Neuronal stem cell (in vitro differentiated cells): ENCODE data around the gene KMT5C.

Source experiments
- DNase-seq: peaks from one replicate; pipeline ENCODE4 v3.0.0-alpha.2; 2013; ENCODE audit warnings: low spot score
- H2AFZ ChIP-seq: one replicate; pipeline ENCODE4 v1.6.1; 2013; ENCODE audit warnings: mild to moderate bottlenecking, low read length, inconsistent platforms
- H2AK5ac ChIP-seq: 2 replicates; pipeline ENCODE4 v1.6.1; 2013; ENCODE audit warnings: low read depth, mild to moderate bottlenecking, inconsistent platforms, low read length, moderate library complexity, mixed read lengths
- H2BK120ac ChIP-seq: 2 replicates; pipeline ENCODE4 v1.6.1; 2013; ENCODE audit warnings: low read depth, mild to moderate bottlenecking, inconsistent platforms, low read length, moderate library complexity, mixed read lengths
- H2BK12ac ChIP-seq: one replicate; pipeline ENCODE4 v1.6.1; 2013; ENCODE audit warnings: low read length, inconsistent platforms
- H2BK15ac ChIP-seq: 2 replicates; pipeline ENCODE4 v1.6.1; 2013; ENCODE audit warnings: mild to moderate bottlenecking, low read length, inconsistent platforms, mixed read lengths
- H2BK5ac ChIP-seq: one replicate; pipeline ENCODE4 v1.6.1; 2013; ENCODE audit warnings: inconsistent platforms, mild to moderate bottlenecking, low read length, moderate library complexity
- H3K14ac ChIP-seq: one replicate; pipeline ENCODE4 v1.6.1; 2013; ENCODE audit warnings: low read length, inconsistent platforms
- H3K18ac ChIP-seq: 2 replicates; pipeline ENCODE4 v1.6.1; 2013; ENCODE audit warnings: low read length, inconsistent platforms
- H3K23ac ChIP-seq: 2 replicates; pipeline ENCODE4 v1.6.1; 2013; ENCODE audit warnings: low read depth, mild to moderate bottlenecking, mixed read lengths, low read length, inconsistent platforms; ENCODE audit not compliant: poor library complexity
- H3K27ac ChIP-seq: replicated peaks from 3 replicates; pipeline ENCODE4 v1.5.1; 2013; ENCODE audit warnings: low read length, inconsistent platforms
- H3K27me3 ChIP-seq, 3 experiments: 2 replicates each; pipeline ENCODE4 v1.6.1; 2013; ENCODE audit warnings: low read length in 3 of 3, mild to moderate bottlenecking in 2 of 3, inconsistent platforms in 1 of 3, low read depth in 1 of 3, mixed read lengths in 1 of 3, moderate library complexity in 1 of 3; ENCODE audit not compliant: control insufficient read depth in 3 of 3, insufficient read depth in 3 of 3
- H3K36me3 ChIP-seq, 2 donors: replicated peaks in 1 of 2; 2 replicates each; pipeline ENCODE4 v1.6.1; 2013; ENCODE audit warnings: low read length in 2 of 2; ENCODE audit not compliant: control insufficient read depth in 2 of 2, insufficient read depth in 2 of 2
- H3K4ac ChIP-seq: 2 replicates; pipeline ENCODE4 v1.6.1; 2013; ENCODE audit warnings: inconsistent platforms, mild to moderate bottlenecking, low read length, moderate library complexity
- H3K4me1 ChIP-seq, 2 donors: 1 replicate in 1 of 2; 2 replicates in 1 of 2; pipeline ENCODE4 v1.6.1; 2013; ENCODE audit warnings: low read length in 2 of 2, low read depth in 1 of 2; ENCODE audit not compliant: control insufficient read depth in 2 of 2, insufficient read depth in 1 of 2
- H3K4me2 ChIP-seq: one replicate; pipeline ENCODE4 v1.6.1; 2013; ENCODE audit warnings: mild to moderate bottlenecking, low read length, inconsistent platforms; ENCODE audit not compliant: insufficient read depth, poor library complexity, severe bottlenecking
- H3K4me3 ChIP-seq, 2 donors: 2 replicates each; pipeline ENCODE4 v1.5.1; 2013; ENCODE audit warnings: low read length in 2 of 2, mild to moderate bottlenecking in 2 of 2, inconsistent platforms in 1 of 2, moderate library complexity in 1 of 2
- H3K79me1 ChIP-seq: one replicate; pipeline ENCODE4 v1.6.1; 2013; ENCODE audit warnings: low read depth, mild to moderate bottlenecking, inconsistent platforms, low read length, moderate library complexity
- H3K9ac ChIP-seq: one replicate; pipeline ENCODE4 v1.6.1; 2013; ENCODE audit warnings: mild to moderate bottlenecking, low read depth, low read length, inconsistent platforms; ENCODE audit not compliant: poor library complexity
- H3K9me3 ChIP-seq, 2 donors: replicated peaks in 1 of 2; 2 replicates each; pipeline versions ENCODE3 to v1.6.1; 2013; ENCODE audit warnings: low read length in 2 of 2, mild to moderate bottlenecking in 2 of 2, inconsistent platforms in 1 of 2, low read depth in 1 of 2, mixed read lengths in 1 of 2, moderate library complexity in 1 of 2; ENCODE audit not compliant: control insufficient read depth in 2 of 2, insufficient read depth in 1 of 2
- H4K8ac ChIP-seq: one replicate; pipeline ENCODE4 v1.6.1; 2013; ENCODE audit warnings: low read depth, mild to moderate bottlenecking, inconsistent platforms, low read length, moderate library complexity
- H4K91ac ChIP-seq: one replicate; pipeline ENCODE4 v1.6.1; 2013; ENCODE audit warnings: low read length, low read depth, mild to moderate bottlenecking, inconsistent platforms; ENCODE audit not compliant: poor library complexity
- WGBS, 2 donors: extraction: QIAGEN DNeasy Blood & Tissue Kit; methylation state at CpG; one replicate each; pipeline ENCODE4 v1.1.7; 2013; ENCODE audit warnings: missing lambda C conversion rate in 2 of 2, mixed read lengths in 1 of 2; ENCODE audit not compliant: insufficient read length in 2 of 2, insufficient replicate concordance in 1 of 2; ENCODE audit errors: extremely low coverage in 2 of 2; 5-methylcytosine and 5-hydroxymethylcytosine counted together

The KMT5C gene

DNA sequence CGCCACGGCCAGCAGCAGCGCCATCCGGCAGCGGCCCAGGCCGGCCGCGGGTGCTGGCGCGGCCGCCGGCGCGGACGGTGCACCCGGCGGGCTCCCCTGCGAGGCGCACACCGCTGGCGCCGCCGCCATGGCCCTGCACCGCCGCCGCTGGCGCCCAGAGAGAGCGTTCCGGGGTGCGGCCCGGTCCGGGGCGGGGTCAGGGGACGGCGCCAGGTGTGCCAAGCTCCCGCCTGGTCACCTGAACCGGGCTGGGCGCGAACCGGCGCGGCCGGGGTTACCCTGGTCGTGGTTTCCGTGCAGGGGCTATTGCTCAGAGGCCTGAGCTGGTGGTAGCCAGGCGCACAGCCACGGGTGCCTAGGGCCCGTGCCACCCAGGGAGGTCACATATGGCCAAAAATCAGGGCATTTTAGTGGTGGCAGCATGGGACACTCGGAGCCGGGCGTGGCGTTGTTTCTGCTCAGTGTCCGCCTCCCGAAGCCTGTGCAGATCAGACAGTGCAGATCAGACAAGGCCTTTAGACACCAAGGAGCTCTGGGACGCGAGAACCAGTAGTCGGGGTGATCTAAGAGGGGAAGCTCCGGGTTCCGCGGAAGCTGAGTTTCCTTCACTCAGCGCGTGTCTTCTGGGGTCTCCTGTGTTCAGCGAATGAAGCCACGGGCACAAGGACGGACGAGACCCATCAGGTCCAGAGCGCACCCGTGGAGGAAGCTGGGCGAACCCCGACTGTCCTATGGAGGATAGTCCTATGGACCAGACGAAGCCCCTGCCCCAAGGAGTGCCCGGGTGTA lies 44.6 kb downstream of the KMT5C start, which contains the start of gene TMEM238:
Gene TMEM238, minus strand, starts transcription at position 162 of the 789 bp plus-strand sequence. Its CDS starts 33 bp downstream, at position 129.
- H2BK120ac ChIP-seq = no peak within 1 kb of the TSS
- H2BK12ac ChIP-seq = no peak within 1 kb of the TSS
- H2BK5ac ChIP-seq = no peak within 1 kb of the TSS
- no peak within 1 kb of the TSS for H4K8ac ChIP-seq
- H3K36me3 ChIP-seq = peaks cover 25 to 30% of the 10 kb centered on the region in 2 donors
- WGBS, 2 donors = no CpG with 5 or more reads among the region's 72 CpGs
- H2AK5ac ChIP-seq = peak within 1 kb of the TSS; percentile 86
- H3K9ac ChIP-seq = peak within 1 kb of the TSS; percentile 95
- H3K14ac ChIP-seq = no peak within 1 kb of the TSS
- H3K27ac ChIP-seq = peak within 1 kb of the TSS; percentile 36
- H3K9me3 ChIP-seq = peaks cover 2% of the 10 kb centered on the region in 2 donors
- H3K4me2 ChIP-seq = peak within 1 kb of the TSS; percentile 94
- H3K27me3 ChIP-seq = peaks cover 0 to 3% (median 0%) of the 10 kb centered on the region in 3 experiments
- DNase-seq = no peak
- H2BK15ac ChIP-seq = peak within 1 kb of the TSS; percentile 46
- peak within 1 kb of the TSS; percentile 82 to 89 for H3K4me3 ChIP-seq
- H2AFZ ChIP-seq = peak within 1 kb of the TSS; percentile 92
- H3K4ac ChIP-seq = peak within 1 kb of the TSS; percentile 72
- peak within 1 kb of the TSS; percentile 75 for H3K23ac ChIP-seq
- peaks cover 29 to 33% of the 10 kb centered on the region in 2 donors for H3K4me1 ChIP-seq
- H3K79me1 ChIP-seq = peaks cover 21% of the 10 kb centered on the region
- no peak within 1 kb of the TSS for H4K91ac ChIP-seq
- H3K18ac ChIP-seq = peak within 1 kb of the TSS; percentile 97

DNA sequence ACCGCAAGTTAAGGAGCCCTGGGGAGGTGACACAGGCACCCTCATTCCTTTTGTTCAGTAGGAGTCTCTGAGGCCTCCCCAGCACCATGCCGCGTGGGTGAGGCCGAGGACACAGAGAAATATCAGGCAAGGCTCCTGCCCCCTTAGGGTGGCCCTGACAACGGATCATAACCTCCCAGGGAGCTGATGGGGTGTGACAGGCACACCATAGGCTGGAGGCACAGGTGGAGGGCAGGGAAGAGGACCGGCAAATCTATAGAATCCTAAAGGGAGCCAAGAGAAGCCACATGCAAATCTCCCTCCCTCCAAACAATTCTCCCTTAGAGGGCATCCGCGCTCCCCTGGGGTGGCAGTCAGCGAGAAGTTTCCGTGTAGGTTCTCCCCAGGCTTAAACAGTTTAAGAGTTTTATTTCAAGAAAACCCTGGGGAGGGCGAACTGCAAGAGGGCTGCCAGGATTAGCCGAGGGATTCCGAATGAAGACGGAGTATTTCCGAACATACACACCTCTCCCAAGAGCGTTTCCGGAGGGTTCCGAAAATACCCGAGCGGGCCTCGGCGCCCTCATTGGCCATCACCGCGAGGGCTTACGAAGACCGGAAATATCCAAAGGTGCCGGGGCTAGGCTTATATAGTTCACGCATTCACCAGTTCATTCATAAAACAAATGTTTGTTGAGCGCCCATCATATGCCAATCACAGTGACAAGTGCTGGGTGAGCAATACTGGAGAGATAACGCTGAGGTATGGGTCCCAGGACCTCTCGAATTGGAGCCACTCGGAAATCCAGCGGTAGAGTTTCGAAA lies 45.4 kb downstream of the KMT5C start:
- H3K27ac ChIP-seq = peak overlapping the region; percentile 81
- H4K8ac ChIP-seq = no peak overlapping the region
- peak overlapping the region; percentile 100 for H3K23ac ChIP-seq
- WGBS, 2 donors = no CpG with 5 or more reads among the region's 34 CpGs
- no peak overlapping the region for H4K91ac ChIP-seq
- H3K36me3 ChIP-seq = peaks cover 33 to 38% of the 10 kb centered on the region in 2 donors
- H3K4ac ChIP-seq = no peak overlapping the region
- peak; percentile 97 for DNase-seq
- no peak overlapping the region for H2BK12ac ChIP-seq
- peak overlapping the region; percentile 88 for H3K9ac ChIP-seq
- peak overlapping the region; percentile 82 to 89 for H3K4me3 ChIP-seq
- peaks cover 33 to 35% of the 10 kb centered on the region in 2 donors for H3K4me1 ChIP-seq
- peak overlapping the region; percentile 1 for H2BK15ac ChIP-seq
- no peak overlapping the region for H2BK5ac ChIP-seq
- H2AK5ac ChIP-seq = no peak overlapping the region
- H2AFZ ChIP-seq = peak overlapping the region; percentile 92
- peak overlapping the region; percentile 94 for H3K4me2 ChIP-seq
- H3K9me3 ChIP-seq = peaks cover 2% of the 10 kb centered on the region in 2 donors
- peaks cover 24% of the 10 kb centered on the region for H3K79me1 ChIP-seq
- H3K27me3 ChIP-seq = peaks cover 0 to 3% (median 0%) of the 10 kb centered on the region in 3 experiments
- no peak overlapping the region for H3K14ac ChIP-seq
- H3K18ac ChIP-seq = peak overlapping the region; percentile 69
- no peak overlapping the region for H2BK120ac ChIP-seq

DNA sequence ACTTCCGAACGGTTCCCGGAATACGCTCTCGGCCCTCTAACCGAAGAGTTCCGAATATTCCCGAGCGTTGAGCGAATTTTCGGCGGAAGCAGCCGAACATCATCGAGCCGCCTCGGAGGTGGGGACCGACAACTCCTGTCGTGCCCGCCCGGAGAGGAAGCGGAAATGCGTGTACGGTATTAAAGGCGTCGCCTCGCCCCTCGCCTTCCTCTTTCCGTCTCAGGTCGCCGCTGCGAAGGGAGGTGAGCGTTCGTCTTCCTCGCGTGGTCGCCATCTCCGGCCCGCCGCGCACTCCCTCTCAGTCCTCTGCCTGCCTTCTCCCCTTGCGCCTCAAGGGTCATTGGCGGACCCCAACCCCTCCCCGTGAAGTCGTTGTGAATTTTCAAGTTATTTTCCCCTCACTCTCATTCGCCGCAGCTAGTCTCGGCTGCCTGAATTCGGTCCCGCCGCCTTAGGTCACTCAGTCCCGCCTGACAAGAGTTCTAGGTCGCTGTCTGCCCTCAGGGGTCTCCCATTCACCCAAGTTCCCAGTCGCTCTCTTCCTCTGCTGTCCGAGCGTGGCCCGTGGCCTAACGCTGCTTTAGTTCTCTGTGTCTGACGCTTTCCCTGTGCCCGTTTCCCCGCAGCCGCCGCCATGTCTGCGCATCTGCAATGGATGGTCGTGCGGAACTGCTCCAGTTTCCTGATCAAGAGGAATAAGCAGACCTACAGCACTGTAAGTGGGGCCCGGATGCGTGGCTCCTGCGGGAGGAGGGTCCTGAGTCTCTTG lies 46.2 kb downstream of the KMT5C start, which contains the start of gene RPL28:
Gene RPL28, plus strand, starts transcription at position 209 of the 769 bp plus-strand sequence. Its CDS starts 426 bp downstream, at position 635.
- no peak within 1 kb of the TSS for H2BK120ac ChIP-seq
- H4K91ac ChIP-seq = no peak within 1 kb of the TSS
- H3K23ac ChIP-seq = peak within 1 kb of the TSS; percentile 100
- H3K9ac ChIP-seq = peak within 1 kb of the TSS; percentile 95
- H3K4me3 ChIP-seq = peak within 1 kb of the TSS; percentile 87 to 89
- H3K4me2 ChIP-seq = peak within 1 kb of the TSS; percentile 96
- H2BK5ac ChIP-seq = peak within 1 kb of the TSS; percentile 62
- H3K18ac ChIP-seq = peak within 1 kb of the TSS; percentile 87
- no CpG with 5 or more reads among the region's 68 CpGs for WGBS, 2 donors
- peak within 1 kb of the TSS; percentile 7 for H3K4ac ChIP-seq
- peak within 1 kb of the TSS; percentile 81 for H3K27ac ChIP-seq
- peak within 1 kb of the TSS; percentile 1 for H2BK15ac ChIP-seq
- peak within 1 kb of the TSS; percentile 43 for H2AK5ac ChIP-seq
- H3K4me1 ChIP-seq = peaks cover 33 to 39% of the 10 kb centered on the region in 2 donors
- DNase-seq = peak; percentile 99
- peaks cover 0 to 3% (median 0%) of the 10 kb centered on the region in 3 experiments for H3K27me3 ChIP-seq
- H3K36me3 ChIP-seq = peaks cover 39 to 46% of the 10 kb centered on the region in 2 donors
- H3K14ac ChIP-seq = peak within 1 kb of the TSS; percentile 79
- peaks cover 2% of the 10 kb centered on the region in 2 donors for H3K9me3 ChIP-seq
- no peak within 1 kb of the TSS for H4K8ac ChIP-seq
- H3K79me1 ChIP-seq = peaks cover 26% of the 10 kb centered on the region
- H2AFZ ChIP-seq = peak within 1 kb of the TSS; percentile 92
- H2BK12ac ChIP-seq = no peak within 1 kb of the TSS
